Measurements from ENCODE around the gene STXBP3. TPM values are rescaled to one million over a fixed set of nuclear protein-coding genes. Genes with fewer than 3 reads are reported as not detected.

STXBP3 gene
- total and polyA plus RNA-seq, 2 donors (not counting 3 experiments of a cell fraction or from before 2014, with no cell fraction given) = 9.4 to 44.1 TPM

- Histone ChIP-seq H3K9ac (replicated peaks; ENCODE audit: extremely low read depth, insufficient read depth, low read length) (no peak overlapping the region), H3K9me1 (replicated peaks; ENCODE audit: control insufficient read depth, extremely low read depth, insufficient read depth, low read length) (no peaks in the 10 kb centered on the region), H3K27me3 (ENCODE audit: control insufficient read depth in 2 of 2, insufficient read depth in 2 of 2, low read length in 2 of 2) (no peaks in the 10 kb centered on the region), H3K27ac (ENCODE audit: insufficient read depth, low read depth, low read length) (no peak overlapping the region), H3K79me2 (ENCODE audit: control insufficient read depth, insufficient read depth, low read length) (no peaks in the 10 kb centered on the region), H3K9me3 (replicated peaks; ENCODE audit: control insufficient read depth, insufficient read depth, low read length) (no peaks in the 10 kb centered on the region), H4K20me1 (replicated peaks; ENCODE audit: control insufficient read depth, extremely low read depth, insufficient read depth, low read length) (no peaks in the 10 kb centered on the region), H3K4me3 (replicated peaks in 1 of 3; ENCODE audit: insufficient read depth in 1 of 3, low read depth in 1 of 3, low read length in 3 of 3) (no peak overlapping the region), H3K36me3 (ENCODE audit: control insufficient read depth in 2 of 2, extremely low read depth in 1 of 2, insufficient read depth in 2 of 2, low read length in 2 of 2) (peaks cover 3 to 7% of the 10 kb centered on the region in 2 experiments), H3K4me2 (ENCODE audit: insufficient read depth, low read length) (no peak overlapping the region), H2AFZ (ENCODE audit: low read depth, low read length) (no peak overlapping the region), H3K4me1 (ENCODE audit: control insufficient read depth, extremely low read depth, insufficient read depth, low read length) (peaks cover 6% of the 10 kb centered on the region)
- TF ChIP-seq POLR2AphosphoS5 (IDR thresholded peaks at IDR 0.05; ENCODE audit: insufficient read depth, low read depth, low read length) = no peak
- no peak for TF ChIP-seq FOS (IDR thresholded peaks at IDR 0.05; ENCODE audit: borderline replicate concordance, insufficient read depth, low read length)
- TF ChIP-seq EZH2 (IDR thresholded peaks at IDR 0.05; ENCODE audit: borderline replicate concordance, low read depth, low read length, severe bottlenecking) = no peak
- TF ChIP-seq MYC (IDR thresholded peaks at IDR 0.05; ENCODE audit: low read depth, low read length) = no peak
- TF ChIP-seq CTCF (IDR thresholded peaks at IDR 0.05; ENCODE audit: extremely low read depth in 1 of 2, insufficient read depth in 1 of 2, low read depth in 1 of 2, low read length in 2 of 2) = no peak
- TF ChIP-seq POLR2A (IDR thresholded peaks at IDR 0.05; ENCODE audit: low read depth, low read length) = no peak
- no peak for TF ChIP-seq JUN (IDR thresholded peaks at IDR 0.05; ENCODE audit: borderline replicate concordance, insufficient read depth, insufficient read length, low read depth)
- no peak for TF ChIP-seq GATA2 (IDR thresholded peaks at IDR 0.05; ENCODE audit: insufficient read depth, insufficient read length, low read depth, low read length)
- TF ChIP-seq MAX (IDR thresholded peaks at IDR 0.05; ENCODE audit: insufficient read depth, insufficient read length) = no peak
- dilution Hi-C loops (cut with MboI; ENCODE audit: extremely low pct_ligation_motif_present, low sequenced_read_pairs) (no loop called here), intact Hi-C loops (cut with micrococcal nuclease) (no loop called here)
- ChIA-PET CTCF (interaction anchor here (1.2 to 2.0 kb wide), 2 partner anchors 37 to 119 kb away, joined by 3 to 8 read pairs; no protein-coding TSS in a partner anchor), POLR2A (no interaction called here)
- BruUV-seq (replicated peaks) = no TSS peak
- DNase-seq (ENCODE audit: low read depth, low spot score) (no peak), FAIRE-seq (no peak)
These were observed 33.0 kb downstream of the STXBP3 start for GRCh38 chr1:108779455-108779854.
